HG03045 (cell line): ENCODE results near the gene PSAP.

Source experiments
- ATAC-seq: cut with Tn5 transposase; IDR thresholded peaks from one replicate; pipeline ENCODE4 v1.9.1; 2021; ENCODE audit warnings: mild to moderate bottlenecking, moderate library complexity; ENCODE audit not compliant: unreplicated experiment

The PSAP gene

GRCh38 chr10:71789871-71790270, 61.2 kb downstream of the PSAP start:
- no peak for ATAC-seq

- no peak for ATAC-seq
Observed at GRCh38 chr10:71788954-71789353, 62.1 kb downstream of the PSAP start.

GRCh38 chr10:71784679-71785272, 66.3 kb downstream of the PSAP start:
- no peak for ATAC-seq

GRCh38 chr10:71783917-71784678, 67.0 kb downstream of the PSAP start:
- no peak for ATAC-seq

GRCh38 chr10:71782917-71783490, 68.0 kb downstream of the PSAP start:
- no peak for ATAC-seq

- ATAC-seq = no peak
Observed at GRCh38 chr10:71782221-71782916, 68.7 kb downstream of the PSAP start.

GRCh38 chr10:71780719-71781118, 70.3 kb downstream of the PSAP start:
- no peak for ATAC-seq

- ATAC-seq = no peak
Observed at GRCh38 chr10:71780156-71780555, 70.9 kb downstream of the PSAP start.

- ATAC-seq = no peak
Observed at GRCh38 chr10:71779641-71780040, 71.4 kb downstream of the PSAP start.

- ATAC-seq = no peak
Observed at GRCh38 chr10:71778071-71778825, 72.8 kb downstream of the PSAP start.

GRCh38 chr10:71777213-71777985, 73.7 kb downstream of the PSAP start:
- ATAC-seq = no peak

- ATAC-seq = no peak
Observed at GRCh38 chr10:71776481-71776925, 74.5 kb downstream of the PSAP start.

GRCh38 chr10:71774916-71775702, 75.9 kb downstream of the PSAP start:
- ATAC-seq = no peak

GRCh38 chr10:71773221-71773971, 77.7 kb downstream of the PSAP start, which contains the start of gene VSIR:
TSS of gene VSIR (minus strand) at chr10:71773520. CDS start at chr10:71773439, 81 bp downstream.
- ATAC-seq = peak; percentile 70

GRCh38 chr10:71772832-71773220, 78.2 kb downstream of the PSAP start:
- ATAC-seq = no peak

- no peak for ATAC-seq
Observed at GRCh38 chr10:71771821-71772617, 79.0 kb downstream of the PSAP start.

- no peak for ATAC-seq
Observed at GRCh38 chr10:71771204-71771603, 79.8 kb downstream of the PSAP start.

- no peak for ATAC-seq
Observed at GRCh38 chr10:71770789-71771188, 80.3 kb downstream of the PSAP start.
